Measurements from ENCODE around the gene MPHOSPH9. TPM values are rescaled to one million over a fixed set of nuclear protein-coding genes. Genes with fewer than 3 reads are reported as not detected.

MPHOSPH9 gene
- total RNA-seq, 1 donor from 2014 or later = 33.9 TPM

DNA sequence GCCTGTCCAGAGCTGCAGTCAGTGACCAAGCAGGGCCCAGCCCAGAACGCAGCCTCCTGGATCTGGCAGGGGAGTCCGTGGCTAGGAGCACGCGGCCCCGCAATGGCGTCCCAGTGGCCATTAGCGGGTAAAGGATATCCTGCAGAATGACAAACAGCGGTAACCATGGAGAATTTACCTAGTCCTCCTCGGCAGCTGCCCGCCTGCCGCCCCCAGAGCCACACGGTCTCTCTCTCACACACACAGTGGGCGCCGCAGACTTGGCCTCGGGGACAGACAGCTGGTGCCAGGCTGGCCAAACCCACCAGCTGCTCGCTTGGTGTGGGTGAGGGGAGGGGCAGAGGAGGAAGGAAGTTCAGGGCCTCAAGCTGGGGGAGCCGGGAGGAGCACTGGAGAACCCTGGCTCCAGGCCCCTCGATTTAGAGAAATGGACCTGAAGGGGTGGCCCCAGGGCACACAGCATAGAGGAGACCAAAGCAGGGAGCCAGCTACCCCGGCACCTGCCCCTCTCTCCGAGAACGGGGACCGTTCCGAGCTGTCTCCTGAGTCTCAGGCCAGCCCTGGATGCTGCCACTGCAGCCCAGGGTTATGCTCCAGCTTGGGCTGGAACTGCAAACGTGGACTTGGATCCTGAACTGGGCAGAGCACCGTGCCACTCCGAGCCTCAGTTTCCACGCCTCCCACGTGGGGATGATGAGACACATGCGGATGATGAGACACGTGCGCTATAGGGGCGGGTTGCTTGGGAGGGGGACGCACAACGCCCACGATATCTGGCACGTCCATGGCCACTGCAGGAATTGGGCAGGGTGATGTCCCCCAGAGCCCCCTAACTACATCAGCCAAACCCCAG lies 35.3 kb upstream of the MPHOSPH9 start:
- Mint-ChIP-seq H3K36me3 (ENCODE audit: unreplicated experiment) (peaks cover 15% of the 10 kb centered on the region), H3K27me3 (ENCODE audit: unreplicated experiment) (no peaks in the 10 kb centered on the region), H3K27ac (ENCODE audit: unreplicated experiment) (peak overlapping the region; percentile 67), H3K9me3 (ENCODE audit: unreplicated experiment) (no peaks in the 10 kb centered on the region), H3K4me3 (ENCODE audit: unreplicated experiment) (peak overlapping the region; percentile 91), H3K4me1 (ENCODE audit: unreplicated experiment) (peaks cover 31% of the 10 kb centered on the region)
- TF ChIP-seq CTCF (IDR thresholded peaks at IDR 0.05) = no peak
- no peak for DNase-seq (ENCODE audit: extremely low spot score, unreplicated experiment)

GRCh38 chr12:123267335-123267920 lies 34.5 kb upstream of the MPHOSPH9 start:
- Mint-ChIP-seq H3K27me3 (ENCODE audit: unreplicated experiment) (no peaks in the 10 kb centered on the region), H3K27ac (ENCODE audit: unreplicated experiment) (peak overlapping the region; percentile 44), H3K4me1 (ENCODE audit: unreplicated experiment) (peaks cover 26% of the 10 kb centered on the region), H3K9me3 (ENCODE audit: unreplicated experiment) (no peaks in the 10 kb centered on the region), H3K4me3 (ENCODE audit: unreplicated experiment) (no peak overlapping the region), H3K36me3 (ENCODE audit: unreplicated experiment) (peaks cover 17% of the 10 kb centered on the region)
- no peak for DNase-seq (ENCODE audit: extremely low spot score, unreplicated experiment)
- TF ChIP-seq CTCF (IDR thresholded peaks at IDR 0.05) = no peak

- Mint-ChIP-seq H3K27me3 (ENCODE audit: unreplicated experiment) (no peaks in the 10 kb centered on the region), H3K4me1 (ENCODE audit: unreplicated experiment) (peaks cover 23% of the 10 kb centered on the region), H3K36me3 (ENCODE audit: unreplicated experiment) (peaks cover 22% of the 10 kb centered on the region), H3K4me3 (ENCODE audit: unreplicated experiment) (no peak overlapping the region), H3K9me3 (ENCODE audit: unreplicated experiment) (no peaks in the 10 kb centered on the region), H3K27ac (ENCODE audit: unreplicated experiment) (no peak overlapping the region)
- no peak for TF ChIP-seq CTCF (IDR thresholded peaks at IDR 0.05)
- no peak for DNase-seq (ENCODE audit: extremely low spot score, unreplicated experiment)
Observed at GRCh38 chr12:123266679-123267277, 33.8 kb upstream of the MPHOSPH9 start.

- Mint-ChIP-seq H3K36me3 (ENCODE audit: unreplicated experiment) (peaks cover 26% of the 10 kb centered on the region), H3K4me3 (ENCODE audit: unreplicated experiment) (no peak overlapping the region), H3K27me3 (ENCODE audit: unreplicated experiment) (no peaks in the 10 kb centered on the region), H3K9me3 (ENCODE audit: unreplicated experiment) (no peaks in the 10 kb centered on the region), H3K4me1 (ENCODE audit: unreplicated experiment) (peaks cover 24% of the 10 kb centered on the region), H3K27ac (ENCODE audit: unreplicated experiment) (no peak overlapping the region)
- no peak for DNase-seq (ENCODE audit: extremely low spot score, unreplicated experiment)
- no peak for TF ChIP-seq CTCF (IDR thresholded peaks at IDR 0.05)
Observed at GRCh38 chr12:123265851-123266678, 33.1 kb upstream of the MPHOSPH9 start.
